ENCODE results near the gene VSIG4.

VSIG4 gene

DNA sequence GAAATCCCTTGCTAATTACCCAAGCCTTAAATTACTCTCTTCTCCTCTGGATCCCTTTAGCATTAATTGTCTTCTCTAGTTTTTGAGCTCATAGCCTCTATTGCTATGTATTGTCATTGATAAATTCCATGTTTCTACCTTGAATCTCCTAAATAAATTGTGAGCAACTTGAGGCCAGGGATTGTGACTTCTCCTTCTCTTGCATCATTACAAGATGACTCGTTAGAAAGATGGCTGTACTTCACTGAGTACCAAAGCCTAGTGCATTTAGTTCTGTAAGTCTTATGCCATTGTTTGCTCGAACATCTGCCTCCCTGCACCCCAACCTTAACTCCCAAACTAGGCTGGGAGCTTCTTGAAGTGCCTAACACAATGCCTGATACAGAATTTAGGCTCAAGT, 15.3 kb downstream of the VSIG4 start:
- no peak for DNase-seq (ENCODE audit: low read depth in 2 of 3, low spot score in 1 of 3)

DNA sequence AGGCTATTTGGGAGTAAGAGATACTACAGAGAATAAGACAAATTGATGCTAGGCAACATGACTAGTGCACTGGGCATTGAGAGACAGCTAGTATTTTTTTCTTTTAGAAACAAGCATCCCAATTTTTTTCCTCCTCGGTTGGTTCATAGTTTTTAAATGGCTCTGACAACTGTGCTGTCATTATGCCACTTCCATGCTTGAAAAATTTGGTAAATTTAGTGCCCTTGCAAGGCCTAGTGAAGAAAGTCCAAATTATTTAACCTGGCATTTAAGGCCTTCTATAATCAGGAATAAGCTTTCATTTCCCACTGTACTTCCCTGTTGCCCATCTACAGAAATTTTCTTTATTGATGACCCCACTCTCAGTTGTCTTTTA, 15.8 kb downstream of the VSIG4 start:
- DNase-seq (ENCODE audit: low read depth in 2 of 3, low spot score in 1 of 3) = no peak

- no peak for DNase-seq (ENCODE audit: low read depth in 2 of 3, low spot score in 1 of 3)
Observed at GRCh38 chrX:66023385-66024091, 16.3 kb downstream of the VSIG4 start.

DNA sequence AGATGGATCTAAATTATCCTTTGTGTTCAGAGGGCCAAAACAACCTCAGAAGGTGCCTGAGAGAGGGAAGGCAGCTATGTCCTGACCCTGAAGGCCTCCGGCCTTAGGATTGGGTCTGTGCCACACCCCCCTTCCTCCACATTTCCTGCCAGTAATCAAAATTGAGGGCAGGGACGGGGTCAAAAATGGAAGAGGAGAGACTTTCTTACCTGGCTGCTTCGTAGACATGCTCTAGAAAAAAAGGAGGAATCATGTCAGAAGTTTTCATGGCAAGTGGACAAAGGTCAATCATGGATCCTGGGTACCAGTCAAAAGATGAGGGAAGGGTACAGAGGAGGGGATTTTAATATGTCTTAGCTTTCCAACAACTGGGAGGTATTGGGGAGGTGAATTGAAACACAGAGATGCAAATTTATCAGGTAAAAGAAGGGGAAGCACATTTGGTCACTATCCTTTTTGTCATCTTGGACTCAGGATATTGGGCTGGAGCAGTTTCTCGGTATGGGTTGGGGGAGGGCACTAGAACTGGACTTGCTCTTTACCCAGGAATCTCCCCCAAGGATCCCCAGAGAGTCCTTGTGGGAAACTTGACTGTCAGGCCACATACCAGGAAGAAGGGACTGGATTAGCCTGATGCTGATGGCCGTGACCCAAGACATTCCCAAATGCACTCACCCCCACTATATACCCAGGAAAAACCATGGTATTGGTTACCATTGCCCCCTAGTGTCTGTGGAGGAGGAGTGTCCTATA, 17.1 kb downstream of the VSIG4 start:
- no peak for DNase-seq (ENCODE audit: low read depth in 2 of 3, low spot score in 1 of 3)

GRCh38 chrX:66021765-66022631, 17.9 kb downstream of the VSIG4 start:
- DNase-seq (ENCODE audit: low read depth in 2 of 3, low spot score in 1 of 3) = no peak

GRCh38 chrX:66021401-66021764, 18.5 kb downstream of the VSIG4 start:
- no peak for DNase-seq (ENCODE audit: low read depth in 2 of 3, low spot score in 1 of 3)

DNA sequence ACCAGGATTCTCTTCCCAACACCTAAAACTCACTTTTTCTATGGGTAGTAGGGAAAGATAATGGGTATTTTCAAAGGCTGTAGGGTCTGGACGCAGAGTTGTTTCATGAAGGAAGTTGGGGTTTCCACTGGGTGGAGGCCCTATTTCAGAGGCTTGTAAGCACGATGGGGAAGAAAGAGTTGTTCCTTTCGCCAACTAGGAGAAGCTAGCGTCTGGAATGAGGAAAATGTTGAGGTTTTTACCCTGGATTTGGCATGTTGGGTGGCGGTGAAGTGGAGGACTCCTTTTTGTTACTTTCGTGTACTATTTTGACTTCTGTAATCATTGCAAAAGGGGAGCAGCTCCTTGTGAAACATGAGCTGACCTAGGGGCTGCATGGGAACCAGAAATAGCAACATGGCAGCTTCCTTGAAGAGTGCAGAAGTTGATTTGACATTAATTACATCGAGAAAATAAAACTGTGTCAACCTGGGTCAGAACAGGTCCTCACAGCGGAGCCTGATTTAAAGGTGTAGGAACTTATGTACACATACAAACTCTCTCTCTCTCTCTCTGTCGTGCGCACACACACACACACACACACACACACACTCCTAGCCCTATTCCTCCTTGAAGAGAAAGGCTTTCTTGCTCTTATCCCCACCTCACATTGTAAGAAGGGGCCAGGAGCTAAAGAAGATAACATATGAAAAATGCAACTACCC, 19.1 kb downstream of the VSIG4 start:
- DNase-seq (ENCODE audit: low read depth in 2 of 3, low spot score in 1 of 3) = no peak

DNA sequence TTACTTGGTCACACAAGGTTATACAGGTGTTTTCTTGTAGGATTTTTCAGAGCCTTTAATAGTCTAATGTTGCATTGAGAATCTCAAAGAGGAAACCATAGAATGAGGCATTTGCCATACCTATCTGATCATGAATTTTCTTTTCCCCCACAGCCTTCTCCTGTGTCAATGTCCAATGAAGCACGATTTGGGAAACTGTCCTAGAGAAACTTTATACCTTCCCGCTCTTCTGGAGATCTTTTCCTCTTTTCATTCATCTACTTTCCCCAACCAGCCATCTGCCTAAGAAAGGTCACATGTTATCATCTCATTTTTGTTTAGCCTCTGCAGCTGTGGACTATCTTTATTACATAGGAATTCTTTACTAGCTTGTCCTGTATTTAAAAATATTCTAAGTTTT, 19.9 kb downstream of the VSIG4 start:
- no peak for DNase-seq (ENCODE audit: low read depth in 2 of 3, low spot score in 1 of 3)

DNA sequence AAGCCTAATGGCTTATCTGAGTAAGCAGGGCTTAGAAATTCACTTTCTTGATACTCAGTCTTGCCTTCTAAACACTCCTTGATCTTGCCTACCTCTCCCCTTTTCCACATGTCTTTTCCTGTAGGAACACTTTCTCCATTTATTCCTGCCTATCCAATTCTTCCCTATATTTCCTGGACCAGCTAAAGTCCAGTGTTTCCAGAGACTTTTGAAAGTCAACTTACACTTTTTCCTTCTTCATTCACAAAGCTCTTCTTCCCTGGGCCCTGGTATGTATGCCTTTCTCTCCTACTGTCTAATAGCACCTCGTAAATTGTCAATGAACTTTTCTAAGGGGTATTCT, 20.6 kb downstream of the VSIG4 start:
- DNase-seq (ENCODE audit: low read depth in 2 of 3, low spot score in 1 of 3) = no peak

DNA sequence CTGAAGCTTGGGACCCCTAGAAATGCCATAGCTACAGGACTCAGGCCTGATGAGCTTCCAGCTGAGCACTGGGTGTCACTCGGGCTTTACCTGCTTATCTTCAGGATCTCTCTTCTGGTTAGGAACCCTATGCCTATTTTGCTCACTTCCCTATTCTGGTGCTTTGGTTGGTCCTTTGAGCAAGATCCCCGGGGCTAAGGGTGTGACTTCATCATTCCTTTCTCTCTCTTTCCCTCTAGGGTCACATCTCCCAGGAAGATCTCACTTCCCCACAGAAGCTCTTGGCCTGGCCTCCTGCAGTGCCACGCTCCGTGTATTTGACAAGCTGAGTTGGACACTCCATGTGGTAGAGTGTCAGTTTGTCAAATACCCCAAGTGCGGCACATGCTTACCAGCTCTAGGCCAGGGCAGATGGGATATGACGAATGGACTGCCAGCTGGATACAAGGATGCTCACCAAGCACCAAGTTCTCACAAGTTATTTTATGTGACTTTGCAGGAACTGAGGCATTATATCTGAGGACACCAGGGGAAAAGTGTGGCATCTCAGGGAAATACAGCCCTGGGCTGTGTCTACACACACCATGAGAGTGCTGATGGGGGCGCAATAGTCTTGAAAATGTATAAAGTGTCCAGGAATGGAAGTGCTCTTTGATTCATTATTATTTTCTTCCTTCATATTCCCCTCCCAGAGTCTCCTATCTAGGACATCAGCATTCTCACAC, 21.1 kb downstream of the VSIG4 start:
- no peak for DNase-seq (ENCODE audit: low read depth in 2 of 3, low spot score in 1 of 3)

- no peak for DNase-seq (ENCODE audit: low read depth in 2 of 3, low spot score in 1 of 3)
Observed at GRCh38 chrX:66017659-66018170, 22.2 kb downstream of the VSIG4 start.

DNA sequence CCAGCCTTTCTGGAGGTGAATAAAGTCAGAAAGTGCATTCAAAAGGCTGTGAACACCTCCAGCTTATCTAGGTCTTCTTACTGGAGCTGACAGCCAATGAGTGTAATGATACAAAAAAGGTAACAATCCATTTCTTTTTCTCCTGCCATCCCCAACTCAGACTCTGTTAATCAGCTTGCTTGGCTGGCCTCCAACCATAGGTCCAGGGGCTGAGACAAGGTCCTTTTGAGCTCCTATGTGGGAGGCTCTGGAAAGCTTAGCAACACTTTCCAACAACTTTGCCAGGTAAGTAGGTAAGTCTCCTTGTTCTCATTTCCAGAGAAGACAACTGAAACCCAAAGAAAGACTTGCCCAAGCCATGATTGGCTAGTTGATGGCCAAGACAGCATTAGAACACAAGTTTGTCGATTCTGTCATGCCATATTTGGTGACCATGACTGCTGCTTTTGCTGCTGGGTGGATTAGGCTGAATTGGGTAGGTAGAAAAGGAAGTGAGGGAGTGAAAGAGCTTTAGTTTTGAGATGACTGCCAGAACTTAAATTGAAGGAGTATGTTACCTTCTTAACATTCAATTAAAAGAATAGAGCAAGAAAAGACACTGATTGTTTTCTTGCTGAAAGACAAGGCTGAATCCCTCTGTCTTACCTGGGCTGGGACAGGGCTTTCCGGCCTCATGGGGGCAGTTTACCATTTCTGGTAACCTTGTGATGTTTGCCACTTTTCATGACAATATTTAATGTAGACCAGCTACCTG, 22.8 kb downstream of the VSIG4 start:
- DNase-seq (ENCODE audit: low read depth in 2 of 3, low spot score in 1 of 3) = no peak

DNA sequence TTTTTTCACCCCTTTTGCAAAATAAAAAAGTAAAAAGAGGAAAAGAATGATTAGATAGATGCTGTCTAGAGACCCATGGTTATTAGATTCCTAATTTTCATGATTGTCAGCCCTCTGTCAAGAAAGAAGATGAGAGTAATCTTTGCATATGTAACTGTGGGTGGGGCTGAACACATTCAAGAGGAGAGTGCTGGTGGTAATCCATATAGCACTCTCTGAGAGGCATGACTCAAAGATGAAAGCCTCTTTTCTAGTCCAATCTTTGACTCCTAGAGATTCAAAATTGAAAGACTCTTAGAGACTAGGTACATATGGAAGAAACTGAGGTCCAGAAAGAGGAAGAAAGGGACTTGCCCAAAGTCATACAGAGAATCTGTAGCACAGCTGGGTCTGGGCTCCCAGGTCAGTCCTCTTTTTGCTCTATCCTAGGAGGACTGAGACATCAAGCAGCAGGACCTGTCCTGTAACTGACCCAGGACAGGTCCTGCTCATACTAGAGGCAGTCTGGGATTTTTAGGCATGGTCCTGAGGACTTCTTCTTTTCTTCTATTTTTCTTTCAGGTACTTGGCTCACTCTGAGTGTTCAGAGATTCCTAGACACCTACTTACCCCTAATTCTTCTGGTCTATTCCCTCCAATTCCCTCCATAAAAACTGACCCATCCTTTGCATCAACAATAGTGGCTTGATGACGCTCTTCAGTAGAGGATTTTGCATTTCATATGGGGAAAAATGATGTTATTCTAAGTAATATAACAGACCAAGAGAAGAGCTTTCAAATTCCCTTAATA, 23.8 kb downstream of the VSIG4 start:
- no peak for DNase-seq (ENCODE audit: low read depth in 2 of 3, low spot score in 1 of 3)

- no peak for DNase-seq (ENCODE audit: low read depth in 2 of 3, low spot score in 1 of 3)
Observed at GRCh38 chrX:66015152-66015831, 24.6 kb downstream of the VSIG4 start.

DNA sequence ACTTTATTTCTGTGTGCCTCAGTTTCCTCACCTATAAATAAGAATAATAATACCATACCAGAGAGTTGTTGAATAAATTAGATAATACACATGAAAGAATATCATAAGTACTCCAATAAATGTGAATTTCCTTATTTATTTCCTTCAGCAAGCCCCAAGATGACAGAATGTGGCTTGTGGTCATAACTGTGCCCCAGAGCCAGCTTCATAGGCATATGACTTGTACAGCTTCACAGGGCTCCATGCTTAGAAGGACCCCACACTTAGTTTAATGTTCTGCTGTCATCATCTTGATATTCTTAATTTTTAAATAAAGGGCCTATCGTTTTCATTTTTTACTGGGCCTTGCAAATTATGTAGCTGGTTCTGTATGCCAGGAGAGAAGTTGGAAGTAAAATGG, 25.3 kb downstream of the VSIG4 start:
- DNase-seq (ENCODE audit: low read depth in 2 of 3, low spot score in 1 of 3) = no peak

- no peak for DNase-seq (ENCODE audit: low read depth in 2 of 3, low spot score in 1 of 3)
Observed at GRCh38 chrX:66014084-66014483, 25.8 kb downstream of the VSIG4 start.

GRCh38 chrX:66013194-66013816, 26.6 kb downstream of the VSIG4 start:
- DNase-seq (ENCODE audit: low read depth in 2 of 3, low spot score in 1 of 3) = no peak

DNA sequence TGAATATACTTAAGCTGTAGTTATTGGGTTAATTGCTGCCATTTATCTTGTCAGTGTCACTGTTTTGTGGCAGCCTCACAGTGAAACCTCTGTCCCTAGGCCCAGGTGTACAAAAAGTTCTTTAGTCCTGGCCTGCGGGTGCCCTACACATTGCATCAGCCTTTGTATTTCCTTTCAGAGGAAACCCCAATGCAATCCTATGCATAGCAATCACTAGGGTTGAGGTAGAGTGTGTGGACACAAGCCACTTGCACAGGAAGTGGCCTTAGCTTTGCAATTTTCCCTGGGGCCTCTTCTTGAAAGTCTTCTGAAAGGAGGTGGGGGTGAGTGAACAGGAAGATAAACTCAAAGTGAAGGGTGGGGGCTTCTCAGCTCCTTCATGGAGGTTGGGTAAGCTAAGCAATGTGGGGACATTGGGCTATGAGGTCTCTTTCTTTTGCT, 27.8 kb downstream of the VSIG4 start:
- no peak for DNase-seq (ENCODE audit: low read depth in 2 of 3, low spot score in 1 of 3)

All from stimulated activated CD4-positive, alpha-beta T cell treated with anti-CD3 and anti-CD28 coated beads, Interleukin-12 subunit alpha, Interleukin-12 subunit beta, amount 100 ng/mL, for 48 hours (primary cell).